Amygdala (tissue), 56 donors: ENCODE measurements around the gene CALN1.

ENCODE experiments used
- DNase-seq, 56 donors: peaks; one replicate each; lab custom pipeline; 2025; lab: John Stamatoyannopoulos, UW

The CALN1 gene

DNA sequence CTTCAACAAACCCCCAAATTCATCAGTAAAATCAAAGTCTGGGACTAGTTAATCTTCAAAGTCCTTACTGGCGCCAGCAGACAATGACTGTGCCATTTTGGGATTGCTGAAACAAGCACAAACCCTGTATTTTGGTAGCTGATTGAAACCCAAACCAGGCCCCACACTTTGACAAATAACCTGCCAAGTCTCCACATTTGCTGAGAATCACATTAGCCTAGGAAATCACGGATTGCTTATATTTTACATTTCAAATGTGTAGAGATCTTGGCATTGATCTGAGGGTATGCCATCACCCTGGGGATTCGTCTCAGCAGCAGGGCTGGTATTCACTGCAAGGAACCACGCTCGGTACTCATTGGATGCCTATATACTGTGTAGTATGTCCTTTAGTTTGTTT is 501.1 kb downstream of the CALN1 start:
- no peak for DNase-seq

DNA sequence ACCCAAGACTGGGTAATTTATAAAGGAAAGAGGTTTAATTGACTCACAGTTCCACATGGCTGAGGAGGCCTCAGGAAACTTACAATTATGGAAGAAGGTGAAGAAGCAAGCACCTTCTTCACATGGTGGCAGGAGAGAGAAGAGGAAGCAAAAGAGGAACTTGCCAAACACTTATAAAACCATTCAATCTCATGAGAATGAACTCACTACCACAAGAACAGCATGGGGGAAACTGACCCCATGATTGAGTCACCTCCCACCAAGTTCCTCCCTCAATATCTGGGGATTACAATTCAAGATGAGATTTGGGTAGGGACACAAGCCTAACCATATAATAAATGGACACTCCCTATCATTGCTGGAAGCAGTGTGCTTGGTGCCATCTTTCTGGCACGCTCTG is 506.3 kb downstream of the CALN1 start:
- DNase-seq, result no peak

GRCh38 chr7:71904484-71904883 is 507.7 kb downstream of the CALN1 start:
- no peak for DNase-seq

GRCh38 chr7:71900556-71900955 is 511.6 kb downstream of the CALN1 start:
- DNase-seq, result no peak

- DNase-seq, result peak in 2 of 56 donors; percentile 1 to 6
These were observed 515.6 kb downstream of the CALN1 start for GRCh38 chr7:71896535-71896934.

DNA sequence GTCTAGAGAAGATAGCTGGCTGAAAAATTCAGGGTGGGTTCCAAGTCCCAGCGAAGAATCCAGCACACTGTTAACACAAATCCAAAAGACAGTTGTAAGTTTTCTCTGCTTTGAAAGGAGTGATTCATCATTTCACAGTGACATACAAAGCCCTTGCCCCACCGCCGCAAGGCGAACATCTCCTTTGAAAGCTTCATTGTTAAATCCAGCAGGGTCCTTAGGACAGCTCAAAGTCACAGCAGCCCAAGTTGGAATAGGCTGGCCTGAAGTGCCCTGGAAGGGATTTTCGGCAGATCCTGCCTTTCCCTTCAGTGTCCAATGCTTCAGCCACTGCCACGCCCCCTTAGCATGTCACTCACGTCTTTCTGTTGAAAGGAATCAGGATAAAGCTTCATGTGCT is 526.1 kb downstream of the CALN1 start:
- peak in 17 of 56 donors; percentile 1 to 40 (median 11) for DNase-seq

- no peak for DNase-seq
These were observed 526.7 kb downstream of the CALN1 start for GRCh38 chr7:71885487-71885886.

DNA sequence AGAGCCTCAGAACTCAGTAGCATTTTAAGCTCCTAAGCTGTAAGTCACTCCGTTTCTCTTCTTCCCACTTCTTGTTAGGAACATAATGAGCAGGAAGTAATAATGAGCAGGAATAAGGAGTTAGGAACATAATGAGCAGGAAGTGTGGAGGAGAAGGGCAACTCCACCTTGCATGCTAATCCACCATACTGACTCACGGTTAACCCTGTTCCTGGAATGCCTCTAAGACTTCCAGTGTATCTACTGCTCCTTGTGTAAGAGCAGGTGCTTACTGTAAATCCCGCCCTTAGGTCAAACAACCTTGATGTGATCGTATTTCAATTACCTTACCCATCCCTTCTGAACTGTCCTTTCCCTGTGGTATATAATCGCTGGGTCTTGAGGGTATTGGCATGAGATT is 528.7 kb downstream of the CALN1 start:
- DNase-seq, result no peak

GRCh38 chr7:71871446-71871845 is 540.7 kb downstream of the CALN1 start:
- no peak for DNase-seq

DNA sequence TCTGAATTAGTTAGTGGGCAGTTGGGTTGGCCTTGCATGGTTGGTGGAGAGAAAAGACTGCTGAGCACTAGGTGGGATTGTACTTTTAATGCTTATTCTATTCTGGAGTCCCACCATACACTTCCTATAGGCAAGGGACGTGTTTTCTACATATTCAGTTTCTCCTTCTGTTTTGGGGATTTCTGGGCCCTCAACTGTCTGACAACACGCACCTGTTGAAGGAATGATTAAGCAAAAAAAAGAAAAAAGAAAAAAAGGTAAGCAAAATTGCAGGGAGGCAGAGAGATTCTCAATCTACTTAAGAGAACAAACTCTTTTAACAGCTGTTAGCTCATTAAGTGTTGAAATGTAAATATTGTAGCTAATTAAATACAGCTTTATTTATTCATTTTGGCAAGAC is 541.3 kb downstream of the CALN1 start:
- DNase-seq, result no peak

- DNase-seq, result no peak
These were observed 543.3 kb downstream of the CALN1 start for GRCh38 chr7:71868797-71869196.

DNA sequence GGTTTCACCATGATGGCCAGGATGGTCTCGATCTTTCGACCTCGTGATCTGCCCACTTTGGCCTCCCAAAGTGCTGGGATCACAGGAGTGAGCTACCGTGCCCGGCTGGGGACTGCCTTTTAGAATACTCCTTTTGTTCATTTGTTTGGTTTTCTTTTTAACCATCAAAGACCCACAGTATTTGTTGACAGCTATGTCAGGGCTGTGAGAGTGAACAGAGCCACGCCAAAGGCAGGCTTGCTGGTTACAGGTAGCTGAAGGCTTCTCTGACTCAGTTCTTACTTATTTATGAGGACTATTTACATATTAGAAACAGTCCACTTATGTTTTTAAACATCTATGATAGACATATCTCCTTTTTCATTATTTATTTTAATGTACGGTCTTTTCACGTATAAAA is 544.5 kb downstream of the CALN1 start:
- DNase-seq, result no peak

DNA sequence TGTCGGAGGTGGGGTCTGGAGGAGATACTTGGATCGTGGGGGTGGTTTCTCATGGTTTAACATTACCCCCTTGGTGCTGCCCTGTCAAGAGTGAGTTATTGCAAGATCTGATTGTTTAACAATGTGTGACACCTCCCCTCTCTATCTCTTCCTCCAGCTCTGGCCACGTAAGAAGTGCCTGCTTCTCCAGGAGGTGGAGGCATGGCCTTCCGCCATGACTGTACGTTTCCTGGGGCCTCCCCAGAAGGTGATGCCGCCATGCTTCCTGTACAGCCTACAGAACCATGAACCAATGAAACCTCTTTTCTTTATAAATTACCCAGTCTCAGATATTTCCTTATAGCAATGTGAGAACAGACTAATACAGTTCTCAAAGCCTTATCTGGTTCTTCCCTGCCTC is 547.0 kb downstream of the CALN1 start:
- no peak for DNase-seq

GRCh38 chr7:71864130-71864529 is 548.0 kb downstream of the CALN1 start:
- DNase-seq, result no peak

GRCh38 chr7:71860572-71860971 is 551.6 kb downstream of the CALN1 start:
- DNase-seq, result no peak

DNA sequence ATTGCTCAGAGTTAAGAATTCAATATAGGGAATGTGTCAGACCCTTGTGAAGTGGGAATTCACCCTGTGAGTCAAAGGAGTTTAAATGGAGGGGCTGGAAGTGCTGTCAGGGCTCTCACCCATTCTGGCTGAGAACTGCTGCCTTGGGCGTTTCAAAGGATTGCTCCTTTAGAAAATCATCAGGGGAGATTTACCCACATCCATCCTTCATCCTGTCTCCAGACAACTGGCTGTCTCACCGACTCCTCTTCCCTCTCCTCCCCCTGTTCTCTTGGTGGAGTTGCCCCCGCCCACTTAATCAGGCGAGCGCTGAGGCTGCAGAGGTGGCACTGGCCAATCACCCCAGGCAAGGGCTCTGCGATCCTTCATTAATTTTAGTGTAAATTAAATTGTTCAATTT is 554.8 kb downstream of the CALN1 start:
- no peak for DNase-seq

DNA sequence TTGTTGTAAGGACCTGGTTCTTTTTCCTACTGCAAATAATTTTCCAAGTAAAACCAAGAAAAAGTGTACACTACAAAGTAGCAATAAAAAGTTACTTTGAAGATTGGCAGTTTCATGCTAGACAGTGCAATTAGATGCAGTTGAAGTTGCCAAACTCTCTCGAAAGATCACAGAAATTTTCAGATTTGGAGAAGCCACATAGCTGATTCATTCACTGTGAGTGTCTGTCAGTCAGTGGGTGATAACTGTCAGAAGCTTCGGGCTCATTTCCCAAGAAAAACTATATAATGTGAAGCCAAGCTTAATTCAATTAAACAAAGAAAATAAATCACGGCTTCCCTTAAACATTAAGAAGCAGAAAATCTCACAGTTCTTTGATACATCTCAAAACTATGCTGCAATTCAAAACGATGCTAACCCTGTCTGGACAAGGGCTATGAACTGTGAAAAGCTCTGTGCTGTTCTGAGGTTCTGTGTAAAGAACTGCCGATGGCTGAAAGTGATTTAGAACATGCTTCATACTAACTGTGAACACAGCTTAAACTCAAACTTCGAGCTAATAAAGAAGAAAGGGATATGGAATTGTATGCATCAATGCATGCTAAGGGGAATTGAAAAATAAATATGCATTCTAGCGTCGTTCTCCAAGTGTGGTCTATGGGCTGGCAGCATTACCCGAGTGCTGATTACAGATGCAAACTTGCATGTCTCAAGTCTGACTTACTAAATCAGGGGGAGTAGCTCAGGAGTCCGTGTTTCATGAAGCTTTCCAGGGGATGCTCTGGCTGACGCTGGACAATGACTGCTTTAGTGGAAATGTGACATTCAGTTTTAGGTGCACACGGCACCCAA is 557.4 kb downstream of the CALN1 start:
- DNase-seq, result no peak

DNA sequence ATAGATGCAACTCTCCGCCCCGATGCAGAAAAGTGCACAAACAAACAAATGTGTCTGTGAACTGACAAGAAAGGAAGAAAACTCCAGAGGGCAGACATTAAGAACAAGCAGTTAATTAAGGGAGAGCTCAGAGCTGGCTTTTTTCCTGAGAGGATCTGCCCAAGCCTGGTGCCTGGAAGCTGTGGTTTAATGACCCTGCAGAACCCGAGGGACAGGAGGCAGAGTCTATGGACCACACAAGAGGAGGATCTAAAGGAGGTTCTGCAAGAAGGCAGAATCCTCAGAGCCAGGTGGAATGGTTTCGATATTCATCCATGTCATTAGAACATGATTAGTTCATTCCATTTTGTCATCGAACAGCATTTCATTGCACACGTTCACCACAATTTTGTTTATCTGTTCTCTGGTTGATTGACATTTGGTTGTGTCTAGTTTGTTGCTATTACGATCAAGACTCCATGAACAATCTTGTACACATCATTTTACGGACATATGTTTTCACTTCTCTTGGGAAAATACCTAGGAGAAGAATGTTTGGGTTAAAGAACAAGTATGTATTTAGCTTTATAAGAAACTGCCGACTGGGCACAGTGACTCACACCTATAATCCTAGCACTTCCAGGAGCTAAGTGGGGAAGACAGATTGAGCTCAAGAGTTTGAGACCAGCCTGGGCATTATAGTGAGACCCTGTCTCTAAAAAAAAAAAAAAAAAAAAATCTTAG is 560.2 kb downstream of the CALN1 start:
- DNase-seq, result no peak

- DNase-seq, result no peak
These were observed 566.0 kb downstream of the CALN1 start for GRCh38 chr7:71846160-71846559.

DNA sequence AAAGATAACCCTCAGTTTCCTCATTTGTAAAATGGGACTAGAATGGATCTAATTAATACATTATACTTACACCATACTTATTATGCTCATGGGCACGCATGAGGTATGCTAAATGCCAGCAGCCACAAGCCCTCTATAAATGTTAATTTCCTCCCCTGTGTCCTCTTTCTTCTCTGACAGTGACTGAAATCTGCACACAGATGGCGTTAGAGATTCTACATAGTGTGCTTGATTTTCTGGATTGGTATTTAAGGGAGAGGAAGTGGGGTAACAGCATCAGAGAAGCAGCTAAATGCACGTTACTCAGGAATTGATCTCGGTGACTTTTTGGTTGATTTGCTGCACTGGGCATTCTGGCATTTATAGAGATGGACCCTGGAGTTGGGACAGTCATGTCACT is 568.5 kb downstream of the CALN1 start:
- DNase-seq, result peak in 1 of 56 donors; percentile 2

DNA sequence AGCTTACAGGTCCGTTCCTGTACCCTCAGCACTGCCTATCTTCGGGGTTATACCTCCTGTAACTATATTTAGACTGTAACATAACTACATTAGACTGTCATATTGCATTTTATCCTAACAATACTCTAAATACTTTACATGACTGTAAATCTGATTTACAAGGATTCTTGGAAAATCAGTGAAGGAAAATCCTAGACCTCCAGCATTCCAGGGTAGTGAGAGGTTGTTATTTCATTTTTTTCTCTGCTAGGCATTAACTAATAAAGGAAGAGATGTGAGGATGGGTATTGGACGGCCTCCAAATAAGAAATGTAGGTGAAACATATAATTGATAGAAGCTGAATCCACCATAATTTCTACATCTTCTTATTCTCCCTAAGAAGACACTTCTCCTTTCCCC is 569.4 kb downstream of the CALN1 start:
- DNase-seq, result no peak

DNA sequence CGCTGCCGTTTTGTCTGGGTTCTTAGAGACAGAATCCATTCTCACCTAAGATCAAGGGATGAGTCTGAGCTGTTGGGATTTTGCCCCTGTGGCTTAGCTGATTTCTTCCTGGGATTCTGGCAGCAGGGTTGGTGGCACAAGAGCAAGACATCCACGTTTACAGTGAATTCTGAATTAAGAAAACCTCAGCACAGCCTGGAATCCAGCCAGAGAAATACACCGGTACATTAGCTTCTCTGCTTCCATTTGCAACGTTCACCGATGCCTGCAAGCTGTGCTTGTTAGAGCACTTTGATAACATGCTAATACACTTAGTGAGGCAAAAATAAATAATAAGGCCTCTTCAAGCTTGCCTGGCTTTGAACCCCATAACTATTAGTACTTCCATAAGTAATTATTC is 569.8 kb downstream of the CALN1 start:
- peak in 2 of 56 donors; percentile 1 to 6 for DNase-seq
